ENCODE results near the gene TBL3.
"Not testable (repeated sequence)": the region's sequence is repeated elsewhere in the genome, so short reads cannot be mapped to it uniquely, and the experiment has no call there.

Gene TBL3

GRCh38 chr16:2002406-2003230, 30.8 kb downstream of the TBL3 start:
- DNase-seq: no peak

DNA sequence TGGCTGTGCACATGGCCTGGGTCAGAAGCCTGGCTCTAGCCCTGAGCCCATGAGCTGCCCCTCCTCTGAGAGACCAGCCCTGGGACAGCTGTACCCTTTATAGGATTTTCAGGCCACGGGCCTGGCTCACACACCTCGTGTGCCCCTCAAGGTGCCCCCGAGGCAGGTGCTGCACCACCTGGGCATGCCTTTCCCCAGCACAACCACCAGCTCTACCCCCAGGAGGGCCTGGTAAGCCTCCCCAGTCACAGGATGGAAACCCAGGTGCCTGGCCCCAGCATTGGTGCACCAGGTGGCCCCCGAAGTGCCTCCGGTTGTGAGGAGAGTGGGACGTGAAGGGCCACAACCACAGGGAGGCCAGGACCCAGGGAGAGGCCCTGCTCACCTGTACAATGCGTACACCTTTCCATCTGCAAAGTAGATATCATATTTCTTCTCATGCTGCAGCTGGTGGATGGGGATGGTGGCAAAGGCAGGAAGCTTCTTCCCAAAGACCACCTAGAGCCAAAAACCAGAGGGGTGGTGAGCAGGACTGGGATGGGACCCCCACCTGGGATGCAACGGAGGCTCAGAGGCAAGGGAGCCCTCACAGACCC, 31.5 kb downstream of the TBL3 start:
- no peak for DNase-seq

GRCh38 chr16:2003827-2004641, 32.2 kb downstream of the TBL3 start:
- DNase-seq: peak; percentile 69 to 81 (median 78)

- no peak for DNase-seq
Observed at GRCh38 chr16:2004795-2005517, 33.1 kb downstream of the TBL3 start.

DNA sequence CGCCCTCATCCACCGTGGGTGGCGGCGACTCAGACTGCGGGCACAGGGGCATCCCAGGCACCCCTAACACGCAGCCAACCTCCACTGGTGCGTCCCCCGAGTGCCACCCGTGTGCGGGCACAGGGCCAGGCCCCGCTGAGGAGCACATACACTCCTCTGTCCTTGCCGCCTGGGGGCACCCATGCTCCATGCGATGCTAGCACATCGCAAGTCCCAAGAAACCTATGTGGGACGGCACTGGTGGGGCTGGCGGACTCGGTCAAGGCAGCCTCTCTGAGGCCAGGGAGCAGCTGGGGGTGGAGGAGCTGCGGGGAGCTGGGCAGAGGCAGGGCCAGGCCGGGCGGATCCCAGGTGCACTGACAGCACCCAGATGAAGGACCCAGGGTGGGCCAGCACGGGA, 33.8 kb downstream of the TBL3 start:
- DNase-seq: no peak

- DNase-seq: no peak
Observed at GRCh38 chr16:2006317-2006716, 34.5 kb downstream of the TBL3 start.

- no peak for DNase-seq
Observed at GRCh38 chr16:2007081-2007836, 35.4 kb downstream of the TBL3 start.

- DNase-seq: no peak
Observed at GRCh38 chr16:2008009-2008526, 36.2 kb downstream of the TBL3 start.

- DNase-seq: peak in 2 of 6 experiments; percentile 22 to 30
Observed at GRCh38 chr16:2008631-2009163, 36.8 kb downstream of the TBL3 start.

- peak in 2 of 6 experiments; percentile 24 to 45 for DNase-seq
Observed at GRCh38 chr16:2009164-2009711, 37.4 kb downstream of the TBL3 start.

DNA sequence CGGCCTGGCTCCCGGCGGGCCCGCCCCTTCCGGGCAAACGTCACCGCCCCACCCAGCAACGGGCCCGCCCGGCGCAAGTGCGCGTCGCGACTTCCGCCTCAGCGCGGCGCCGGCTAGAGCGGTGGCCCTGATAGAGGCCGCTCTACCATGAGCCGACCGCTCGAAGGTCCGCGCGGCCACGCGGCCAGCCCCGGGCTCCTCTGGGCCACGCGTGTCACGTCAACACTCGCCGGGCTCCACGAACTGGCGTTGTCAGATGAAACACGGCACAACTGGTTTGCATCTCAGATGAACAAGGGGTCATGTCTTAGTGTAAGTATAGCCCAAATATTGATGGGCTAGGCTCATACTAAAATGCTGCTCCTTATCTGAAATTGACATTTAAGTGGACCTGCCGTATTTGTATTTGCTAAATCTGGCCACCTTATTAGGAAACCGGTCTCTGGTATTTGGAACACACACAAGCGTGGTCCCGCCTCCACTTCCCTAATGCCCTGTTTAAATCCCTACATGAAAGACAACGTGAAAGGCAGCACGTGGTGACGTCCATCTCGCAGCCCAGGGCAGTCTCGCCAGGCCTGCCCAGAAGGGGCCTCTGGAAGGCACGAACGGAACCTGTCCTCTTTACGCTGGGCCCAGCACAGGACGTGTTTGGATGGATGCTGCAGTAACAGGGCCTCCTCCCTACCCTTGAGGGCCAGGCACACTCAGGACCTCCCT, 38.1 kb downstream of the TBL3 start, which contains the start of gene ZNF598:
TSS of gene ZNF598 (minus strand) at position 31 of the 720 bp plus-strand sequence.
- DNase-seq: peak; percentile 40 to 80 (median 68)

- DNase-seq: not testable (repeated sequence)
Observed at GRCh38 chr16:2011726-2012125, 39.9 kb downstream of the TBL3 start.

- no peak for DNase-seq
Observed at GRCh38 chr16:2013527-2013926, 41.7 kb downstream of the TBL3 start.

DNA sequence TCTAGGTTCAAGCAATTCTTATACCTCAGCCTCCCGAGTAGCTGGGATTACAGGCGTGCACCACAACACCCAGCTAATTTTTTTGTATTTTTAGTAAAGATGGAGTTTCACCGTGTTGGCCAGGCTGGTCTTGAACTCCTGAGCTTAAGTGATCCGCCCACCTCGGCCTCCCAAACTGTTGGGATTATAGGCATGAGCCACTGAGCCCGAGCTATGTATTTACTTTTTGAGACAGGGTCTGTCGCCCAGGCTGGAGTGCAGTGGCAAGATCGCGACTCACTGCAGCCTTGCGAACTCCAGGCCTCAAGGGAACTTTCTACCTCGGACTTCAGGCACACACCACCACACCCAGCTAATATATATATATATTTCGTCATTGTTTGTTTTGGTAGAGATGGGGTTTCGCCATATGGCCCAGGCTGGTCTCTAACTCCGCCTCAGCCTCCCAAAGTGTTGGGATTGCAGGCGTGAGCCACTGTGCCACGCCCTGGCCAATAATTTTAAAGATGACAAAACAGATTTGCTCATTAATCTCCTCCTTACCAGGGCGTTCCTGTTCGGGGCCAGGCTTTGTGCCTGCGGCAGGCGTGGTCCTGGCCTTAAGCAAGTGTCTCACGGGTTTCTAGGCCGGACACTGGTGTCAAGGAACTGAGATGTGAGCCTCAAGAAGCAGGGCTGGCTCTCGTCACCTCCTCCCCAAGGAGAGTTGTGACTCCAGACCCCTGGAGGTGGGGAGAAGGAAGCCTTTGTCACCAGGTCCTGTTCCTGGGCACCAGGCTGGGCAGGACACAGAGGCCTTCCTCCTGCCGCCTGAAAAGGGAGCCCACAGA, 43.5 kb downstream of the TBL3 start:
- no peak for DNase-seq

DNA sequence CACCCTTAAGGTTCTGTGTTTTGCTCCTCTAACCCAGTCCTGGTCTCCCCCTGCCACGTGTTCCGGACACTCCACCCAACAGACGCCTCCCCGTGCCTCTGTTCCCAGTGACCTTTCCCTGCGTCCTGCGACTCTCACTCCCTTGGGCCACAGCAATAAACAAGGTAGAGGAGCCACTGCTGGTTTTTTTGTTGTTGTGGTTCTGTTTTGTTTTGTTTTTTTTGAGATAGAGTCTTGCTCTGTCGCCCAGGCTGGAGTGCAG, 44.0 kb downstream of the TBL3 start:
- no peak for DNase-seq

DNA sequence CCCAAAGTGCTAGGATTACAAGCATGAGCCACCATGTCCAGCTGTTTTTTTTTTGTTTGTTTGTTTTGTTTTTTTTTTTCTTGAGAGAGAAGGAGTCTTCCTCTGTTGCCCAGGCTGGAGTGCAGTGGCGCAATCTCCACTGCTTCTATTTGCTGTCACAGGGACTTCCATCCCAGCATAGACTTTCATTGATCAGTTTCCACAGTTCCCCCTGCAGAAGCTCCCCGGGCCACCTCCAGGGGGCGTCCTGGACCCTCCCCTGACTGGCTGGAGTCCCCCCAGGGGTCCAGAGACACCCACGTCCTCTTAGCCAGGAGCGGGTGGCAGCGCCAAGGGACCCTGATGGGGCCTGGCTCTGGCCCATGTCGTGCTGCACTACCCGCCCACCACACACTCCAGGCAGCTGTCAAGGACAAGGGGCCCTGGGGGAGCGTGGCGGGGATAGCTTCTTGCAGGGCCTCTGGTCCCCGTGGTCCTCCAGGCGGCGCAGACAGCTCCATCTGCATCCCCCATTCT, 44.6 kb downstream of the TBL3 start:
- peak in 1 of 6 experiments; percentile 4 for DNase-seq

DNA sequence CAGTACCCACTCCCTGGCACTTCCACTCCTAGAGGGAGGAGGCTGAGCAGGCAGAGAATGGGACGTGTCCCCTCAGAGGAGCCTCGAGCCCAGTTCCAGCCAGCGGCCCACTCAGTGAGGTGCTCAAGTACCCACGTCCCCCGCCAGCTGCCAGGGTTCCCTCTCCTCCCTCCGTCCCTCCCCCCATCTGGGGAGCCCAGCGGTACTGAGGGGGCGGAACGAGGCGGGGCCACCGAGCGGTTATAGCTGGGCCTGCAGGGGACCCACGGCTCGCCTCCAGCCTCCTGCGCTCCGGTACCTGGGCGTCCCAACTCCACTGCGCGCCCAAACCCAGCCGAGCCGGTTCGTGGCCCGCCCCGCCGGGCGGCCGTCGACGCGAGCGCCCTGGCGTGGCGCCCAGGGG, 47.7 kb downstream of the TBL3 start, which contains the start of gene NPW:
TSS of gene NPW (plus strand) at position 268 of the 403 bp plus-strand sequence.
- DNase-seq: peak in 1 of 6 experiments; percentile 16

GRCh38 chr16:2019921-2020831, 48.3 kb downstream of the TBL3 start:
- DNase-seq: no peak

All from stimulated activated naive CD4-positive, alpha-beta T cell (primary cell).